HepG2 (cell line): ENCODE data around the gene TNKS1BP1.

Source experiments
- CTCF ChIP-seq: sonication (generic); formaldehyde crosslinking; IDR thresholded peaks from 2 replicates; pipeline ENCODE4 v1.5.0; 2020; ENCODE audit warnings: mild to moderate bottlenecking, missing genetic modification reagents, moderate library complexity
- NR3C1 ChIP-seq: sonication (generic); formaldehyde crosslinking; IDR thresholded peaks from 2 replicates; pipeline ENCODE4 v1.4.0; 2020; ENCODE audit warnings: missing genetic modification reagents
- POLR2A ChIP-seq, 2 experiments: IDR thresholded peaks; 2 replicates each; pipeline ENCODE4 v1.6.1; 2011; ENCODE audit warnings: low read depth in 2 of 2, low read length in 2 of 2, mild to moderate bottlenecking in 1 of 2, moderate library complexity in 1 of 2; ENCODE audit not compliant: insufficient read depth in 1 of 2

GRCh38 chr11:57314221-57314973 is 10.4 kb downstream of the TNKS1BP1 start:
- TF ChIP-seq CTCF (CRISPR knock-in tag) (no peak), NR3C1 (CRISPR knock-in tag) (no peak), POLR2A (IDR thresholded peaks at IDR 0.05; ENCODE audit: insufficient read depth in 1 of 2, low read depth in 2 of 2, low read length in 2 of 2) (no peak)
